KMS-11 (cell line): ENCODE results near the gene EFL1.

Experiments used
- H2AFZ ChIP-seq: fragments of 200-600 bp; sonication (generic); 2 replicates; pipeline ENCODE4 v1.6.1; 2016; ENCODE audit warnings: antibody characterized with exemption, mixed run types, low read depth
- H3K27ac ChIP-seq: fragments of 200-600 bp; sonication (generic); 2 replicates; pipeline ENCODE4 v1.6.1; 2016; ENCODE audit warnings: mild to moderate bottlenecking, mixed run types
- H3K27me3 ChIP-seq: fragments of 200-600 bp; sonication (generic); 2 replicates; pipeline ENCODE4 v1.6.1; 2017; ENCODE audit warnings: mild to moderate bottlenecking, low read depth, mixed run types, moderate library complexity; ENCODE audit not compliant: insufficient read depth
- H3K36me3 ChIP-seq: fragments of 200-600 bp; sonication (generic); 2 replicates; pipeline ENCODE4 v1.6.1; 2017; ENCODE audit warnings: mild to moderate bottlenecking, mixed run types; ENCODE audit not compliant: insufficient read depth
- H3K4me1 ChIP-seq: fragments of 200-600 bp; sonication (generic); 2 replicates; pipeline ENCODE4 v1.6.1; 2016; ENCODE audit warnings: mild to moderate bottlenecking, low read depth, mixed run types; ENCODE audit not compliant: poor library complexity, severe bottlenecking
- H3K4me2 ChIP-seq: fragments of 200-600 bp; sonication (generic); 2 replicates; pipeline ENCODE4 v1.7.0; 2016; ENCODE audit warnings: mild to moderate bottlenecking, mixed run types
- H3K4me3 ChIP-seq: fragments of 200-600 bp; sonication (generic); IDR thresholded peaks from 2 replicates; pipeline ENCODE4 v1.6.1; 2017; ENCODE audit warnings: low read depth, low read length, mixed read lengths; ENCODE audit not compliant: insufficient read depth
- H3K79me2 ChIP-seq: fragments of 200-600 bp; sonication (generic); 2 replicates; pipeline ENCODE4 v1.6.1; 2016; ENCODE audit warnings: low read depth, mixed run types; ENCODE audit not compliant: insufficient read depth
- H3K9ac ChIP-seq: fragments of 200-600 bp; sonication (generic); 2 replicates; pipeline ENCODE4 v1.6.1; 2016; ENCODE audit warnings: mild to moderate bottlenecking, mixed run types
- H4K20me1 ChIP-seq: fragments of 200-600 bp; sonication (generic); 2 replicates; pipeline ENCODE4 v1.6.1; 2016; ENCODE audit warnings: mild to moderate bottlenecking, mixed run types; ENCODE audit not compliant: insufficient read depth
- TF ChIP-seq, protein P1 (sequence below): fragments of 200-600 bp; sonication (generic); conservative IDR thresholded peaks from 2 replicates; pipeline ENCODE4 v1.6.1; 2017; ENCODE audit warnings: low read depth, mild to moderate bottlenecking, antibody characterized with exemption, low read length, moderate library complexity, mixed read lengths

Gene EFL1

GRCh38 chr15:82186719-82187406 lies 75.7 kb downstream of the EFL1 start:
- no peak overlapping the region for H3K9ac ChIP-seq
- TF ChIP-seq, protein P1, sequence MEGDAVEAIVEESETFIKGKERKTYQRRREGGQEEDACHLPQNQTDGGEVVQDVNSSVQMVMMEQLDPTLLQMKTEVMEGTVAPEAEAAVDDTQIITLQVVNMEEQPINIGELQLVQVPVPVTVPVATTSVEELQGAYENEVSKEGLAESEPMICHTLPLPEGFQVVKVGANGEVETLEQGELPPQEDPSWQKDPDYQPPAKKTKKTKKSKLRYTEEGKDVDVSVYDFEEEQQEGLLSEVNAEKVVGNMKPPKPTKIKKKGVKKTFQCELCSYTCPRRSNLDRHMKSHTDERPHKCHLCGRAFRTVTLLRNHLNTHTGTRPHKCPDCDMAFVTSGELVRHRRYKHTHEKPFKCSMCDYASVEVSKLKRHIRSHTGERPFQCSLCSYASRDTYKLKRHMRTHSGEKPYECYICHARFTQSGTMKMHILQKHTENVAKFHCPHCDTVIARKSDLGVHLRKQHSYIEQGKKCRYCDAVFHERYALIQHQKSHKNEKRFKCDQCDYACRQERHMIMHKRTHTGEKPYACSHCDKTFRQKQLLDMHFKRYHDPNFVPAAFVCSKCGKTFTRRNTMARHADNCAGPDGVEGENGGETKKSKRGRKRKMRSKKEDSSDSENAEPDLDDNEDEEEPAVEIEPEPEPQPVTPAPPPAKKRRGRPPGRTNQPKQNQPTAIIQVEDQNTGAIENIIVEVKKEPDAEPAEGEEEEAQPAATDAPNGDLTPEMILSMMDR = no peak
- no peaks in the 10 kb centered on the region for H3K36me3 ChIP-seq
- no peak overlapping the region for H3K27ac ChIP-seq
- H3K79me2 ChIP-seq = no peaks in the 10 kb centered on the region
- H3K4me3 ChIP-seq = no peak overlapping the region
- no peaks in the 10 kb centered on the region for H4K20me1 ChIP-seq
- H3K4me1 ChIP-seq = no peaks in the 10 kb centered on the region
- no peak overlapping the region for H2AFZ ChIP-seq
- no peaks in the 10 kb centered on the region for H3K27me3 ChIP-seq
- H3K4me2 ChIP-seq = no peak overlapping the region

GRCh38 chr15:82186161-82186560 lies 76.4 kb downstream of the EFL1 start:
- no peaks in the 10 kb centered on the region for H3K4me1 ChIP-seq
- H4K20me1 ChIP-seq = no peaks in the 10 kb centered on the region
- H3K36me3 ChIP-seq = no peaks in the 10 kb centered on the region
- H3K27me3 ChIP-seq = no peaks in the 10 kb centered on the region
- H3K4me2 ChIP-seq = no peak overlapping the region
- no peak overlapping the region for H3K4me3 ChIP-seq
- no peak overlapping the region for H3K9ac ChIP-seq
- H3K27ac ChIP-seq = no peak overlapping the region
- H2AFZ ChIP-seq = no peak overlapping the region
- TF ChIP-seq, protein P1 = no peak
- H3K79me2 ChIP-seq = no peaks in the 10 kb centered on the region

DNA sequence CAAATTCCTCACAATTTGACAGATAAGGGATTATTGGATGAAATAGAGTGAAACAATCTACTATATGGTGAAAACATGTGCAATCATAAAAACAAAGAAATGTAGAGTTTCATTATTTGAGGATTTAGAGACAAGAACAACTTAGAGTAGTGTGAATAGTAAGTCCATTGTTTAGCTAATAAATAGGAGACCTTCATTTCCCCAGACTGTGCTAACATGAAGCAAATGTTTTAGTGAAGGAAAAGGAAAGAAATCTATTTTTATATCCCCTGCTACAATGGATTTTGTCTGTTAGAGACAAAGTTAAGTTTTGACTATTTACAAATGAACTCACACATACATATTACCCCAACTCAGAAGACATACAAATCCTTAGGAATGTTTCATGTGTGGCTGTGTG lies 77.8 kb downstream of the EFL1 start:
- Histone ChIP-seq H3K4me1 (no peaks in the 10 kb centered on the region), H3K9ac (no peak overlapping the region), H3K4me3 (no peak overlapping the region), H3K4me2 (no peak overlapping the region), H3K27ac (no peak overlapping the region), H3K27me3 (no peaks in the 10 kb centered on the region), H2AFZ (no peak overlapping the region), H3K36me3 (no peaks in the 10 kb centered on the region), H3K79me2 (no peaks in the 10 kb centered on the region), H4K20me1 (no peaks in the 10 kb centered on the region)
- TF ChIP-seq, protein P1 = no peak

- TF ChIP-seq, protein P1 = no peak
- no peak overlapping the region for H3K4me2 ChIP-seq
- H4K20me1 ChIP-seq = no peaks in the 10 kb centered on the region
- no peak overlapping the region for H3K9ac ChIP-seq
- H2AFZ ChIP-seq = no peak overlapping the region
- H3K79me2 ChIP-seq = no peaks in the 10 kb centered on the region
- no peak overlapping the region for H3K4me3 ChIP-seq
- H3K27me3 ChIP-seq = no peaks in the 10 kb centered on the region
- H3K36me3 ChIP-seq = no peaks in the 10 kb centered on the region
- H3K4me1 ChIP-seq = no peaks in the 10 kb centered on the region
- no peak overlapping the region for H3K27ac ChIP-seq
Observed at GRCh38 chr15:82184355-82184754, 78.2 kb downstream of the EFL1 start.
